ENCODE data around the gene COL8A2. TPM values are rescaled to one million over a fixed set of nuclear protein-coding genes. Genes with fewer than 3 reads are reported as not detected.

COL8A2 gene
- total and polyA plus RNA-seq, 2 of the 4 experiments (the other 2 are of a cell fraction) = 0.54 to 1.1 TPM

DNA sequence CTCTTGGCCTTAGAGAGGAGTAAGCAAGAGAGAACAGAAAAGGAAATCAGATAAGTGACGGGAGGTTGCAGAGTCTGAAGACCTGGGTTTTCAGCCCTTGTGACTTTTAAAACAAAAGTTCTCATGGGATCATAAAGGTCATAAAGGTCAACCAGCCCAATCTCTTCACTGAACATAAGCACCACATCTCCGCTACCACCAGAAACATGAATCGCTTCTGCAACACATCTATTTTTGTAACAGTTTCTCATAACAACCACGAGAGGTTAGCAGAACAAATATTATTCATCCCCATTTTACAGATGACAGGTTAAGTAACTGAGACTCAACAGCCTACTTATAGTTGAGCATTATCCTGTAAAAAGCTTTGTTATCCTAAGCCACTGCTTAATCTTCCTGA lies 18.4 kb upstream of the COL8A2 start:
- 100% methylated on average over 3 of the region's 4 CpGs; no CpG with 5 or more reads in 1 of the 2 experiments for WGBS, 2 experiments (ENCODE audit: extremely low coverage in 2 of 2, insufficient read length in 1 of 2)
- DNase-seq (no peak), ATAC-seq (ENCODE audit: low read depth) (no peak)
- ChIA-PET CTCF (no interaction called here), POLR2A (ENCODE audit: unreplicated experiment) (no interaction called here)
- no TSS peak for BruUV-seq (replicated peaks)
- Histone ChIP-seq H3K9me1 (ENCODE audit: insufficient read depth, low read length) (peaks cover 3% of the 10 kb centered on the region; the same call in 1 of the 2 replicates), H2AK9ac (replicated peaks; ENCODE audit: low read depth, low read length, poor library complexity) (no peak overlapping the region), H3K18ac (ENCODE audit: low read depth, low read length) (no peak overlapping the region), H2BK120ac (ENCODE audit: low read depth, low read length) (no peak overlapping the region), H3K27ac (ENCODE audit: insufficient read depth, low read length) (no peak overlapping the region), H3K9me3 (ENCODE audit: control insufficient read depth, insufficient read depth, low read length) (no peaks in the 10 kb centered on the region), H3K4ac (ENCODE audit: low read depth, low read length) (no peak overlapping the region), H2BK20ac (ENCODE audit: low read depth, low read length) (no peak overlapping the region), H3K79me1 (ENCODE audit: low read depth in 1 of 2, low read length in 2 of 2) (peaks cover 24 to 67% of the 10 kb centered on the region in 2 experiments), H3K4me1 (ENCODE audit: control insufficient read depth, insufficient read depth, low read length) (no peaks in the 10 kb centered on the region; the same call in 1 of the 2 replicates), H3K4me2 (ENCODE audit: low read depth, low read length) (no peak overlapping the region), H2AK5ac (ENCODE audit: low read depth, low read length) (no peak overlapping the region), H4K91ac (ENCODE audit: insufficient read depth, low read depth, low read length) (no peak overlapping the region), H3K36me3 (ENCODE audit: control insufficient read depth, insufficient read depth, low read length) (peaks cover 7% of the 10 kb centered on the region), H2BK15ac (ENCODE audit: low read depth, low read length) (no peak overlapping the region), H3K14ac (replicated peaks; ENCODE audit: low read depth, low read length) (no peak overlapping the region), H3K27me3 (ENCODE audit: control insufficient read depth, insufficient read depth, low read length) (no peaks in the 10 kb centered on the region), H2AFZ (replicated peaks; ENCODE audit: low read length, poor library complexity) (no peak overlapping the region), H3K9ac (ENCODE audit: low read depth, low read length) (no peak overlapping the region), H4K8ac (ENCODE audit: low read depth in 2 of 2, low read length in 2 of 2) (no peak overlapping the region), H4K20me1 (ENCODE audit: insufficient read depth, low read length) (peaks cover 12% of the 10 kb centered on the region; the same call in 1 of the 2 replicates), H3K23ac (ENCODE audit: low read depth, low read length) (no peak overlapping the region), H3K56ac (ENCODE audit: extremely low read depth, insufficient read depth, low read length) (no peak overlapping the region), H4K5ac (ENCODE audit: low read depth, low read length) (no peak overlapping the region), H3K4me3 (ENCODE audit: insufficient read depth, low read depth, low read length) (no peak overlapping the region), H2BK5ac (ENCODE audit: low read depth, low read length, poor library complexity, severe bottlenecking) (no peak overlapping the region)
- intact Hi-C loops (cut with micrococcal nuclease) (no loop called here), in situ Hi-C loops (cut with MboI; ENCODE audit: low sequenced_read_pairs) (no loop called here), dilution Hi-C loops (cut with HindIII; ENCODE audit: low sequenced_read_pairs, unreplicated experiment) (no loop called here)
- TF ChIP-seq, protein P1, sequence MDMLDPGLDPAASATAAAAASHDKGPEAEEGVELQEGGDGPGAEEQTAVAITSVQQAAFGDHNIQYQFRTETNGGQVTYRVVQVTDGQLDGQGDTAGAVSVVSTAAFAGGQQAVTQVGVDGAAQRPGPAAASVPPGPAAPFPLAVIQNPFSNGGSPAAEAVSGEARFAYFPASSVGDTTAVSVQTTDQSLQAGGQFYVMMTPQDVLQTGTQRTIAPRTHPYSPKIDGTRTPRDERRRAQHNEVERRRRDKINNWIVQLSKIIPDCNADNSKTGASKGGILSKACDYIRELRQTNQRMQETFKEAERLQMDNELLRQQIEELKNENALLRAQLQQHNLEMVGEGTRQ (IDR thresholded peaks at IDR 0.05; ENCODE audit: low read depth, low read length) = no peak
- TF ChIP-seq MAZ (IDR thresholded peaks at IDR 0.05; ENCODE audit: borderline replicate concordance, low read depth, low read length) (no peak), POLR2A (IDR thresholded peaks at IDR 0.05; ENCODE audit: low read depth, low read length) (no peak), BHLHE40 (IDR thresholded peaks at IDR 0.05; ENCODE audit: low read depth, low read length) (no peak), RFX5 (IDR thresholded peaks at IDR 0.05; ENCODE audit: low read depth, low read length) (no peak), FOS (IDR thresholded peaks at IDR 0.05; ENCODE audit: low read depth, low read length) (no peak), CHD1 (IDR thresholded peaks at IDR 0.05; ENCODE audit: low read depth, low read length) (no peak), MAFK (IDR thresholded peaks at IDR 0.05; ENCODE audit: low read depth, low read length) (no peak), SMC3 (IDR thresholded peaks at IDR 0.05; ENCODE audit: low read depth, low read length) (no peak), RCOR1 (IDR thresholded peaks at IDR 0.05; ENCODE audit: insufficient replicate concordance, low read length) (no peak), RAD21 (IDR thresholded peaks at IDR 0.05; ENCODE audit: low read length) (no peak), CEBPB (IDR thresholded peaks at IDR 0.05; ENCODE audit: low read depth, low read length) (no peak), MXI1 (IDR thresholded peaks at IDR 0.05; ENCODE audit: borderline replicate concordance, low read depth, low read length) (no peak), NFE2L2 (IDR thresholded peaks at IDR 0.05; ENCODE audit: low read depth, low read length) (no peak)
- TF ChIP-seq, protein P2, sequence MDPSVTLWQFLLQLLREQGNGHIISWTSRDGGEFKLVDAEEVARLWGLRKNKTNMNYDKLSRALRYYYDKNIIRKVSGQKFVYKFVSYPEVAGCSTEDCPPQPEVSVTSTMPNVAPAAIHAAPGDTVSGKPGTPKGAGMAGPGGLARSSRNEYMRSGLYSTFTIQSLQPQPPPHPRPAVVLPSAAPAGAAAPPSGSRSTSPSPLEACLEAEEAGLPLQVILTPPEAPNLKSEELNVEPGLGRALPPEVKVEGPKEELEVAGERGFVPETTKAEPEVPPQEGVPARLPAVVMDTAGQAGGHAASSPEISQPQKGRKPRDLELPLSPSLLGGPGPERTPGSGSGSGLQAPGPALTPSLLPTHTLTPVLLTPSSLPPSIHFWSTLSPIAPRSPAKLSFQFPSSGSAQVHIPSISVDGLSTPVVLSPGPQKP (IDR thresholded peaks at IDR 0.05; ENCODE audit: borderline replicate concordance, low read depth, low read length) = no peak
- TF ChIP-seq, protein P3, sequence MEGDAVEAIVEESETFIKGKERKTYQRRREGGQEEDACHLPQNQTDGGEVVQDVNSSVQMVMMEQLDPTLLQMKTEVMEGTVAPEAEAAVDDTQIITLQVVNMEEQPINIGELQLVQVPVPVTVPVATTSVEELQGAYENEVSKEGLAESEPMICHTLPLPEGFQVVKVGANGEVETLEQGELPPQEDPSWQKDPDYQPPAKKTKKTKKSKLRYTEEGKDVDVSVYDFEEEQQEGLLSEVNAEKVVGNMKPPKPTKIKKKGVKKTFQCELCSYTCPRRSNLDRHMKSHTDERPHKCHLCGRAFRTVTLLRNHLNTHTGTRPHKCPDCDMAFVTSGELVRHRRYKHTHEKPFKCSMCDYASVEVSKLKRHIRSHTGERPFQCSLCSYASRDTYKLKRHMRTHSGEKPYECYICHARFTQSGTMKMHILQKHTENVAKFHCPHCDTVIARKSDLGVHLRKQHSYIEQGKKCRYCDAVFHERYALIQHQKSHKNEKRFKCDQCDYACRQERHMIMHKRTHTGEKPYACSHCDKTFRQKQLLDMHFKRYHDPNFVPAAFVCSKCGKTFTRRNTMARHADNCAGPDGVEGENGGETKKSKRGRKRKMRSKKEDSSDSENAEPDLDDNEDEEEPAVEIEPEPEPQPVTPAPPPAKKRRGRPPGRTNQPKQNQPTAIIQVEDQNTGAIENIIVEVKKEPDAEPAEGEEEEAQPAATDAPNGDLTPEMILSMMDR (conservative IDR thresholded peaks at IDR 0.05; ENCODE audit: low read depth, low read length) = no peak
